Measurements from ENCODE around the gene IL16.

The IL16 gene

DNA sequence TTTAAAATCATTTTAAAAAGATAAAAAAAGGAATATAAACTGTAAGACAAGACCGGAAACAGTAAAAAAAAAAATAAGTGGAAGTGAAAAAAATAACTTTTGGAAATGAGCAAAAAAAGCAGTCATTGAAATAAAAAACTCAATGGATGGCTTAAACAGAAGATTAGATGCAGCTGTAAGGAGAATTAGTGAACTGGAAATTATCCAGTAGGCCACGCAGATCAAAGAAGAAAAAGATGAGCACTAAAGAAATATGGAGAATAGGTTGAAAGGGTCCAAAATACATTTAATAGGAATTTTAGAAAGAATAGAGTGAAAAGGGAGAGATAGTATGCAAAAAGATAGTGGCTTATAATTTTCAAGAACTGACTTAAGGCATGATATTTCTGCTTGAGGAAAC is 80.3 kb downstream of the IL16 start:
- no peak overlapping the region for H3K4me3 ChIP-seq (ENCODE audit: low read length)
- no peak for TF ChIP-seq ZNF274 (IDR thresholded peaks at IDR 0.05; ENCODE audit: low read depth, low read length)

DNA sequence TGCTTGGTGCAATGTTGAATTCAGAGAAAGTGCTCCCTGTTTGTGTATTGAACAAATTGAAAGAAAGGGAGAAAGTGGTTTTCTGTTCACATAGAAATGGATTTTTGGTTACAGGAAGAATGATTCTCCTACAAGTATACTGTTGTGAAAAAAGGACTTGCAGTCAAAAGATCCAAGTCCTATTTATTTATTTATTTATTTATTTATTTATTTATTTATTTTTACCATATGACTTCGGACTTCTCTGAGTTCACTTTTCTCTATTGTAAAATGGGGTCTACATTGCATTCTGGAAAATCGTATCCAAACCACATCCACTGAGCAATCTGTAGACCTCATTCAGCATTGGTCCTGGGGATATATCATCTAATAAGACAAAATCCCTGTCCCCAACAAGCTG is 81.2 kb downstream of the IL16 start:
- H3K4me3 ChIP-seq (ENCODE audit: low read length) = no peak overlapping the region
- no peak for TF ChIP-seq ZNF274 (IDR thresholded peaks at IDR 0.05; ENCODE audit: low read depth, low read length)

GRCh38 chr15:81278306-81279029 is 81.8 kb downstream of the IL16 start:
- H3K4me3 ChIP-seq (ENCODE audit: low read length) = no peak overlapping the region
- TF ChIP-seq ZNF274 (IDR thresholded peaks at IDR 0.05; ENCODE audit: low read depth, low read length) = no peak

- no peak for TF ChIP-seq ZNF274 (IDR thresholded peaks at IDR 0.05; ENCODE audit: low read depth, low read length)
- no peak overlapping the region for H3K4me3 ChIP-seq (ENCODE audit: low read length)
Measured at GRCh38 chr15:81279621-81280485, 83.2 kb downstream of the IL16 start.

DNA sequence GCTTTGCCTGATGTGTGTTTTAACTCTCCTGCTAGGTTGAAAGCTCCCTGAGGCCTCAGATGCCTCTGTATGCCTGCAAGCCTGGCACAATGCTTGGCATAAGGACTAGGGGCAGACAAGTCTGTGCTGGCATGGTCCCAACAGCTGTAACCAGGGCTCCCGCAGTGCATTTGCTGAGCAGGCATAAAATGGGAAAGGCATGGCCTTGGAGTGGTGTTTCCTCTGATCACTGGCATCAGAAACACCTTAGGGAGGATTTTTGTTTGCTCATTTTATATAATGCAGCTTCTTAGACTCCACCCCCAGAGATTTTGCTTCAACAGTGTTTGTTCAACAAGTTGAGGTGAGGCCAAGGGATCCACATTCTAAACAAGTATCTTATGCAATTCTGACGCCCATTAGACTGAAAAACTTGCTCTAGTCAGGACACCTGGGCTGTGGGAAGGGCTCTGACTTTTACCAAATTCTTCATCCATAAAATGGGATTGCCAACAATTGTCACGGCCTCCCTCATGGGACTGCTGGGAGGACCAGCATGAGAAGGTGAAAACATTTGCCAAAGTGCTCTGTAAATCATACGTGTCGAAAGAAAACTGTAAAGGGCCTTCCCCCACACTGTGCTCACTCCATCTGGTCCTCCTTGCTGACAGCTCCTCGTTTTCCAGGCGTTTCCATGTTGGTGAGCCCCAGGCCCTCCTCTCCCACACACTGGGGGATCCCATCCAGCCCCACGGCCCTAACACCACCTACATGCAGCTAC is 84.2 kb downstream of the IL16 start:
- TF ChIP-seq ZNF274 (IDR thresholded peaks at IDR 0.05; ENCODE audit: low read depth, low read length) = no peak
- no peak overlapping the region for H3K4me3 ChIP-seq (ENCODE audit: low read length)

GRCh38 chr15:81281456-81281735 is 84.7 kb downstream of the IL16 start:
- no peak overlapping the region for H3K4me3 ChIP-seq (ENCODE audit: low read length)
- no peak for TF ChIP-seq ZNF274 (IDR thresholded peaks at IDR 0.05; ENCODE audit: low read depth, low read length)

GRCh38 chr15:81281766-81282605 is 85.3 kb downstream of the IL16 start:
- H3K4me3 ChIP-seq (ENCODE audit: low read length) = no peak overlapping the region
- no peak for TF ChIP-seq ZNF274 (IDR thresholded peaks at IDR 0.05; ENCODE audit: low read depth, low read length)

GRCh38 chr15:81282606-81282895 is 85.9 kb downstream of the IL16 start:
- TF ChIP-seq ZNF274 (IDR thresholded peaks at IDR 0.05; ENCODE audit: low read depth, low read length) = no peak
- H3K4me3 ChIP-seq (ENCODE audit: low read length) = no peak overlapping the region

- no peak for TF ChIP-seq ZNF274 (IDR thresholded peaks at IDR 0.05; ENCODE audit: low read depth, low read length)
- H3K4me3 ChIP-seq (ENCODE audit: low read length) = no peak overlapping the region
Measured at GRCh38 chr15:81282911-81283310, 86.2 kb downstream of the IL16 start.

DNA sequence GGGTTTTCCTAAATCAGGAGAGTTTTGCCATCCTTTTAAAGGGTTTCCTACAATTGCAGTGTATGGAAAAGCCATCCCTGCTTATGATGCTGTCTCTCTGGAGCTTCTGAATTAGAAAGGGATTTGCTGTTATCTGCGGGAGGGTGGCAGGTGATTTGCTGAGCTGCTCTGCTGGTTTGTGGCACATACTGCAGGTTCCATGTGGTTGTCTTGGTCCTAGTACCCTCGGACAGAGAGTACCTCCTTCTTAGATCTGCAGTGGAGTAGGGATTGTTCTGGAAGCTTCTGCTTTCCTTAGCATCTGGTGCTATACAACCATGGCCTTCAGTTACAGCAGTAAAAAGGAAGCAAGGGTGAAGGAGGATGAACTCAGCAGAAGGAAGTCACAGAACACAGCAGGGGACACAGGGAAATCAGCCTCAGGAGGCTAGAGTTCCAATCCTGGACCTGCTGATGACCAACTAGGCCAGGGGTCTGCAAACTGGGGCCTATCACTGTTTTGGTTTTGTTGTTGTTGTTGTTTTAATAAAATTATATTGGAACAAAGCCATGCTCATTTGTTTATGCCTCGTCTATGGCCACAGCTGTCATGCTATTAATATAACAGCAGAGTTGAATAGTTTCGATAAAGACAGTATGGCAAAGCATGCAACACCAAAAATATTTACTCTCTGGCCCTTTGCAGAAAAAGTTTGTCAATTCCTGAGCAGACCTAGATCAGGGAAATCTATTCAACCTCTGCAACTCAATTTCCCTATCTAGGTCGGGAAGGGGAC is 87.8 kb downstream of the IL16 start:
- TF ChIP-seq ZNF274 (IDR thresholded peaks at IDR 0.05; ENCODE audit: low read depth, low read length) = no peak
- no peak overlapping the region for H3K4me3 ChIP-seq (ENCODE audit: low read length)

- no peak overlapping the region for H3K4me3 ChIP-seq (ENCODE audit: low read length)
- TF ChIP-seq ZNF274 (IDR thresholded peaks at IDR 0.05; ENCODE audit: low read depth, low read length) = no peak
Measured at GRCh38 chr15:81285461-81285860, 88.8 kb downstream of the IL16 start.

DNA sequence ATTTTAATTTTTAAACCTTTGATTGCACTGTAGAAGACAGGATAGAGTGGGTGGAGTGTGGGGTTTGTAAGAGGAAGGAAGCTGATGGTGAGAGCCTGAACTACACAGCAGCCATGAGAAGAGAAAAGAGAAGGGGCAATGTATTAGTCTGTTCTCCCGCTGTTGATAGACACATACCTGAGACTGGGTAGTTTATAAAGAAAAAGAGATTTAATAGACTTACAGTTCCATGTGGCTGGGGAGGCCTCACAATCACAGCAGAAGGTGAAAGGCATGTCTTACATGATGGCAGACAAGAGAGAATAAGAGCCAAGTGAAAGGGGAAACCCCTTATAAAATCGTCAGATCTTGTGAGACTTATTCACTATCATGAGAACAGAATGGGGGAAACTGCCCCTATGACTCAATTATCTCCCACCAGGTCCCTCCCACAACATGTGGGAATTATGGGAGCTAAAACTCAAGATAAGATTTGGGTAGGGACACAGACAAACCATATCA is 90.0 kb downstream of the IL16 start:
- TF ChIP-seq ZNF274 (IDR thresholded peaks at IDR 0.05; ENCODE audit: low read depth, low read length) = no peak
- H3K4me3 ChIP-seq (ENCODE audit: low read length) = no peak overlapping the region

- H3K4me3 ChIP-seq (ENCODE audit: low read length) = no peak overlapping the region
- TF ChIP-seq ZNF274 (IDR thresholded peaks at IDR 0.05; ENCODE audit: low read depth, low read length) = no peak
Measured at GRCh38 chr15:81288040-81288439, 91.4 kb downstream of the IL16 start.
